ENCODE measurements around the gene ZNF672.

ZNF672 gene

DNA sequence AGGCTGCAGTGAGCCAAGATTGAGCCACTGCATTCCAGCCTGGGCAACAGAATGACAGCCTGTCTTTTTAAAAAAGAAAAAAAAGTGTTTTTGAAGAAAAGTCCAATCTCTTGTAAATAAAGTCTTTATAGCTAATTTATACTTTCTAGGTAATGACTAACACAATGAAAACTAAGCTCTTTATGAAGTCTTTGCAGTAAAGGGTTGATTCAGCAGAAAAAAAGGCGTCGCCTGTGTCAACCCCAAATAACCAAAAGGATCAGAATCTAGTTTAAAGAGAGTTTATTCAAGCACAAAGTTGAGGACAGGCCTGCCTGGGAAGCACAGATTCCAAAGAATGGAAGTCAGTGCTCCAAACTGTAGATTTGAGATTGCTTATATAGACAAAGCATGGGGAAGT is 53.7 kb downstream of the ZNF672 start:
- DNase-seq: no peak

DNA sequence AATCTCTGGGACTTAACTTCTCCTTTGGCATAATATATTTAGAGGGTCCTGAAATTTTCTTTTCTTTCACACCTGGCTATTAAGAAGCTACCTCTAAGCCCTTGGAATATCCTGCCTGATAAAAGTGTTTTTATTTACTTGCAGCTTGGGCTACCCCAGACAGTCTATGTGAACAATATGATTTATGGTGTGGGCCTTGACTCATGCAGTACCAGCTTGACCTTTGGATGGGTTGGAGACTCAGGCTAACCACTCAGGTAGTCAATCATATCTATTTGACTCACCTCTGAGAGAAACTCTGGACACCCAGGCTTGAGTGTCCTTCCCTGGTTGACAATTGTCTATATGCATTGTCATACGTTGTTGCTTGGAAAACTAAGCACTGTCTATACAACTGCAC is 54.6 kb downstream of the ZNF672 start:
- no peak for DNase-seq

DNA sequence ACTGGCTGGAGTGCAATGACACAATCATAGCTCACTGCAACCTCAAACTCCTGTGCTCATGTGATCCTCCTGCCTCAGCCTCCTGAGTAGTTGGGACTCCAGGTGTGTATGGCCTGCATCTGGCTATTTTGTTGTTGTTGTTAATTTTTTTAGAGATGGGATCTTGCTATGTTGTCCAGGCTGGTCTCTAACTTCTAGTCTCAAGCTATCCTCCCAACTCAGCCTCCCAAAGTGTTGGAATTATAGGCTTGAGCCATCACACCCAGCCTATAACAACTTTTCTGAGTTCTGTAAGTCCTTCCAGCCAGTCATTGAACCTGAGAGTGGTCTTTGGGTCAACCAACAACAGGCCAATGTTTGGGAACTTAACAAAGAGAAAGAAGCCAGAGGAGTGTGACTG is 56.8 kb downstream of the ZNF672 start:
- DNase-seq: no peak

DNA sequence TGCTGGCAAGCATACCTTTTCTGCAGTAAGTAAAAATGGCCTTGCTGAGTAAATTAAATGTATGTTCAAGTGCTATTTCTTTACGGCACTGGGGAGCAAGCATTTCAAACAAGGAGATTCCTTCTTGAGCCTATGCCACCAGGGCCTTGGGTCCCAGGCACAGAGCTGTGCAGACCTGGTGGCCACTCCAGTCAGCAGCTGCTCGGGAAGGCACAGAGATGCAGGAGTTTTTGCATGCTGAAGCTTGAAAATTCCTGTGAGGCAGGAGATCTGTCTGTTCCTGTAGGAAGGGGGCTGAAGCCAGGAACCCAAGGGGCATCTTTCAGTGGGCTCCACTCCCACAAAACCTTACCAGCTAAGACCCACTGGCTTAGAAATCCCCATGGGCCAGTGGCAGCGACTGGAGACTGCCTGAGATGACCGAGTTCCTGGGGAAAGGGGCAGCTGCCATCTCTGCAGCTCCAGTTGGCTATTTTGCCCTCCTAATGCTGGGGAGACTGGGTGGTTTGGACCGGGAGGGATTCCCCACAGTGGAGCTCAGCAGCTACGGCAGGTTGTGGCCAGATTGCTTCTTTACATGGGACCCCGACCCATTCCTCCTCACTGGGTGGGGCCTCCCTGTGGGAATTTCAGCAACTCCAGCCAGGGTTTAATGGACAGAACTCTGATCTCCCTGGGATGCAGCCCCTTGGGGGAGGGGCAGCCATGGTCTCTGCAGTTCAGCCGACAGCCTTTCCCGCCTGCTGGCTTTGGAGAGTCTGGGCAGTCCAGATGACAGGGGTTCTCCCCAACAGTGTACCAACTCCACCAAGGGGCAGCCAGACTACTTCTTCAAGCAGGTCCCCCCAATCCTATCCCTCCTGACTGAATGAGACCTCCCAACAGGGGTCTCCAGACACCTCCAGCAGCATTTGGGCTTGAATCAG is 59.7 kb downstream of the ZNF672 start:
- DNase-seq: no peak
